HEK293T (cell line): ENCODE data around the gene AMDHD1.

Experiments used
- CTCF ChIA-PET: fragments of 350-600 bp; formaldehyde crosslinking; extraction: SDS; loops from one replicate; lab custom pipeline; 2021; ENCODE audit warnings: antibody characterized with exemption, inconsistent platforms; lab: Yijun Ruan, JAX
- POLR2A ChIA-PET: fragments of 350-600 bp; formaldehyde crosslinking; extraction: SDS; loops from one replicate; lab custom pipeline; 2020; ENCODE audit warnings: antibody characterized with exemption, inconsistent platforms; lab: Yijun Ruan, JAX
- DNase-seq: peaks from one replicate; pipeline ENCODE4 v3.0.0; 2012; ENCODE audit warnings: mixed read lengths; ENCODE audit errors: extremely low spot score
- ARNT ChIP-seq: fragments of 450-650 bp; IDR thresholded peaks from 2 replicates; pipeline ENCODE4 v1.6.1; 2017; ENCODE audit warnings: mild to moderate bottlenecking
- BHLHE40 ChIP-seq: fragments of 450-650 bp; IDR thresholded peaks from 2 replicates; pipeline ENCODE4 v1.6.1; 2016; ENCODE audit warnings: mild to moderate bottlenecking, moderate library complexity, borderline replicate concordance
- CTBP1 ChIP-seq: fragments of 450-650 bp; IDR thresholded peaks from 2 replicates; pipeline ENCODE4 v1.6.1; 2016; ENCODE audit warnings: borderline replicate concordance
- ELF4 ChIP-seq: fragments of 450-650 bp; IDR thresholded peaks from 2 replicates; pipeline ENCODE4 v1.6.1; 2017; ENCODE audit warnings: antibody characterized with exemption
- FOXA1 ChIP-seq: fragments of 450-650 bp; IDR thresholded peaks from 2 replicates; pipeline ENCODE4 v1.6.1; 2016; ENCODE audit warnings: mild to moderate bottlenecking
- FOXK2 ChIP-seq: fragments of 450-650 bp; IDR thresholded peaks from 2 replicates; pipeline ENCODE4 v1.6.1; 2016; ENCODE audit warnings: mild to moderate bottlenecking
- FOXM1 ChIP-seq: fragments of 450-650 bp; IDR thresholded peaks from 2 replicates; pipeline ENCODE4 v1.6.1; 2017; ENCODE audit warnings: mild to moderate bottlenecking, borderline replicate concordance
- HDGF ChIP-seq: fragments of 450-650 bp; IDR thresholded peaks from 2 replicates; pipeline ENCODE4 v1.6.1; 2017; ENCODE audit warnings: antibody characterized with exemption, borderline replicate concordance
- L3MBTL2 ChIP-seq: fragments of 450-650 bp; conservative IDR thresholded peaks from 2 replicates; pipeline ENCODE4 v1.6.1; 2016; ENCODE audit warnings: mild to moderate bottlenecking
- LEF1 ChIP-seq: fragments of 450-650 bp; IDR thresholded peaks from 2 replicates; pipeline ENCODE4 v1.6.1; 2017; ENCODE audit warnings: mild to moderate bottlenecking, borderline replicate concordance
- NFRKB ChIP-seq: fragments of 450-650 bp; IDR thresholded peaks from 2 replicates; pipeline ENCODE4 v1.6.1; 2016; ENCODE audit warnings: mild to moderate bottlenecking, moderate library complexity
- PKNOX1 ChIP-seq: fragments of 450-650 bp; IDR thresholded peaks from 2 replicates; pipeline ENCODE4 v1.6.1; 2016
- SP1 ChIP-seq: fragments of 450-650 bp; IDR thresholded peaks from 2 replicates; pipeline ENCODE4 v1.6.1; 2017
- SUZ12 ChIP-seq: fragments of 450-650 bp; IDR thresholded peaks from 2 replicates; pipeline ENCODE4 v1.6.1; 2016; ENCODE audit warnings: mild to moderate bottlenecking
- TARDBP ChIP-seq: fragments of 450-650 bp; IDR thresholded peaks from 2 replicates; pipeline ENCODE4 v1.6.1; 2016
- ZNF384 ChIP-seq: fragments of 450-650 bp; IDR thresholded peaks from 2 replicates; pipeline ENCODE4 v1.6.1; 2016

The AMDHD1 gene

GRCh38 chr12:95989504-95990123 lies 46.5 kb downstream of the AMDHD1 start:
- no peak for DNase-seq
- CTCF ChIA-PET: interaction anchor here (1.0 to 1.5 kb wide), 2 partner anchors 9 to 72 kb away, joined by 3 read pairs; no protein-coding TSS in a partner anchor
- TF ChIP-seq TARDBP (no peak), PKNOX1 (no peak), NFRKB (no peak), ELF4 (no peak), ARNT (no peak), SP1 (no peak), FOXK2 (no peak), LEF1 (no peak), HDGF (no peak), SUZ12 (no peak), FOXM1 (no peak)
- POLR2A ChIA-PET: no interaction called here

DNA sequence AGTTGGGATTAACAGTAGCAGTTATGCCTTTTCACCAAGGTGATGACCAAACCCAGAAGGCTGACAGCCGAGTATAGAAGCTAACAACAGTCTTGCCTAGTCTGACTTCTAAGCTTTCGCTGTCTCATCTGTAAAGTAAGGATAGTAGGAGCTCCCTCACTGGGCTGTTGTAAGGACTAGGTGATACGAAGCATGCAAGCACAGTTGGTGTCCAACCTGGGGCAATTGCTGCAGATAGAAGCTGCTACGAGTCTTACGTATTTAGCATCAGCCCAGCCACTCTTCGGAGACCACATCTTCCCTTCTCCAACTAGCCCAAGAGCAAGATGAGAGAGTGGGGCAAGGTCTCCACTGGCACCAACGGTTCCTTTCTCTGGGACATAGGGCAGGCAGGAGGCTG lies 47.0 kb downstream of the AMDHD1 start:
- CTCF ChIA-PET: interaction anchor here (1.5 kb wide), 1 partner anchor 73 kb away, joined by 3 read pairs; no protein-coding TSS in a partner anchor
- no peak for DNase-seq
- no peak for TF ChIP-seq ELF4
- no peak for TF ChIP-seq FOXA1
- TF ChIP-seq PKNOX1: no peak
- no peak for TF ChIP-seq BHLHE40
- no peak for TF ChIP-seq FOXK2
- TF ChIP-seq SUZ12: no peak
- TF ChIP-seq HDGF: no peak
- POLR2A ChIA-PET: no interaction called here

GRCh38 chr12:95993907-95994306 lies 50.8 kb downstream of the AMDHD1 start:
- ChIA-PET CTCF (no interaction called here), POLR2A (no interaction called here)
- no peak for DNase-seq
- no peak for TF ChIP-seq HDGF
- no peak for TF ChIP-seq SUZ12
- TF ChIP-seq FOXM1: no peak
- no peak for TF ChIP-seq LEF1
- TF ChIP-seq BHLHE40: no peak
- TF ChIP-seq NFRKB: no peak
- TF ChIP-seq FOXA1: no peak
- no peak for TF ChIP-seq TARDBP
- no peak for TF ChIP-seq ELF4

GRCh38 chr12:95994476-95994875 lies 51.3 kb downstream of the AMDHD1 start:
- CTCF ChIA-PET: no interaction called here
- no peak for DNase-seq
- TF ChIP-seq L3MBTL2: no peak
- TF ChIP-seq ELF4: no peak
- no peak for TF ChIP-seq ARNT
- TF ChIP-seq TARDBP: no peak
- POLR2A ChIA-PET: interaction anchor here (1.0 kb wide), 1 partner anchor 52 kb away, joined by 3 read pairs; the partner anchor contains the start of genes AMDHD1 and CCDC38

DNA sequence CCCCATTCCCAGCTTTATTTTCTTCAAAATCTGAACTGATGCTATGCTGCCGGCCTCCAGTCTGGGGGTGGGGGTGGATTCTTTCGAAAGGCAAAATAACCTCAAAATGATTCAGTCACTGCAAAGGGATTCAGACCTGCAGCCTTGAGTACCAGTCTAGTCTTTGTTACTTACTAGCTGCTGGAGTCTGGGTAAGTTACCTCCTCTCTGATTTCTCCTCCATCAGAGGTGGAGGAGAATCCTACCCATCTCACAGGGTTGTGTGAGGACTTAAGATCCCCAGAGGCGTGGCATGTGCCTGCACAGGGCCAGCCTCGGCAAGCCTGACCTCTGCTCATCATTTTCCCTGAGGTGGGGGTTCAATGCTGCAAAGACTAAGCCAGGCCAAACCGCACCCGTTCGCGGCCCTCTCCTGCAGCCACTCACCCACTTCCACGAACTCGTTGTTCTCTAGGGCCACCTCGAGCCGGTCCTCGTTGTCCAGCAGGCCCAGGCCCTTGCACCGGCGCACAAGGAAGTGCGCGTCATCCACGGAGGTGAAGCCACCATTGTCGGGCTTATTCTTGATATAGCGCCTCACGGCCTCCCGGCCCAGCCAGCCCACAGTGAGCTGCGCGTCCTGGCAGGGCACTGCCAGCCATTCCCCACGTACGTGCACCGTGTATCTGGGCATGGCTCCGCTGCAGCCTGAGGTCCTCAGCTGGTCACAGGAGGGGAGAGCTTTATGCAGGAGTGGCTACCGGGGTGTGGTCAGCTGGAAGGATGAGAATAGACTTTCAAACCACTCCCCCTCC lies 52.3 kb downstream of the AMDHD1 start:
- CTCF ChIA-PET: interaction anchor here (0.9 kb wide), 1 partner anchor 51 kb away, joined by 3 read pairs; no protein-coding TSS in a partner anchor
- POLR2A ChIA-PET: interaction anchor here (1.0 kb wide), 1 partner anchor 53 kb away, joined by 3 read pairs; the partner anchor contains the start of genes AMDHD1 and CCDC38
- DNase-seq: no peak
- TF ChIP-seq FOXM1 (no peak), BHLHE40 (no peak), HDGF (no peak), NFRKB (no peak), FOXA1 (no peak), ARNT (no peak), LEF1 (no peak), L3MBTL2 (no peak), SP1 (no peak), SUZ12 (no peak), TARDBP (no peak), ZNF384 (no peak), ELF4 (no peak), FOXK2 (no peak), PKNOX1 (no peak), CTBP1 (no peak)

- ChIA-PET POLR2A (no interaction called here), CTCF (interaction anchor here (0.9 kb wide), 1 partner anchor 52 kb away, joined by 3 read pairs; no protein-coding TSS in a partner anchor)
- DNase-seq: no peak
- TF ChIP-seq FOXK2: no peak
- TF ChIP-seq PKNOX1: no peak
- no peak for TF ChIP-seq ELF4
- TF ChIP-seq ARNT: no peak
- TF ChIP-seq FOXM1: no peak
- TF ChIP-seq ZNF384: no peak
- no peak for TF ChIP-seq NFRKB
- no peak for TF ChIP-seq FOXA1
- TF ChIP-seq SUZ12: no peak
- TF ChIP-seq CTBP1: no peak
- TF ChIP-seq LEF1: no peak
- TF ChIP-seq BHLHE40: no peak
- TF ChIP-seq L3MBTL2: no peak
- no peak for TF ChIP-seq HDGF
- no peak for TF ChIP-seq SP1
- TF ChIP-seq TARDBP: no peak
Observed at GRCh38 chr12:95996034-95996658, 53.0 kb downstream of the AMDHD1 start, which contains the start of gene HAL. TSS of gene HAL (minus strand) at chr12:95996344. CDS start at chr12:95995910, 434 bp downstream.
